Measurements from ENCODE around the gene SLC22A5. TPM values are rescaled to one million over a fixed set of nuclear protein-coding genes. Genes with fewer than 3 reads are reported as not detected.

The SLC22A5 gene
- total and polyA plus RNA-seq, 2 of the 8 experiments (the other 6 are each of a cell fraction or from before 2014, with no cell fraction given) = 4.0 to 9.0 TPM

DNA sequence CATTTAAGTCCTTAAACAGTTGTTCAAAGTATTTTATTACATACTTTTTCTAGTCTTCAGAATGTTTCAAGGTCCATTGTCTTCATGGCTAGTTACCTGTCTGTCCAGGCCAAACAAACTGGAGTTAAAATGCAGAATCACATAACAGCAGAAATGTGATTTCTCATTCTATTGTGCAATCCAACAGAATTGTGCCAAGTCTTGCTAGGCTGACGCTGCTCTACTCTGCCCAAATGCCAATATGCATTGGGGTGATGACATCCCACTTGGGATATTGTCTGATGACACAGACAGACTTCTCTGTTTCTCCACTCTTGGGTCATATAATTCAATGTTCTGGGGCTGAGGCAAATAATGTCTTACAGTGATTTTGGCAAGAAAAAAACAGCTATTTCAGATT, 5.2 kb upstream of the SLC22A5 start:
- Histone ChIP-seq H3K79me1 (ENCODE audit: low read depth, low read length) (no peaks in the 10 kb centered on the region; the same call in 1 of the 2 replicates), H2AFZ (ENCODE audit: low read length) (no peak overlapping the region), H3K18ac (ENCODE audit: extremely low read depth, low read length) (no peak overlapping the region), H2BK5ac (ENCODE audit: low read depth, low read length) (no peak overlapping the region), H3K23ac (ENCODE audit: insufficient read length) (no peak overlapping the region), H3K9ac (replicated peaks in 1 of 4; ENCODE audit: extremely low read depth in 1 of 4, low read depth in 3 of 4, low read length in 3 of 4) (no peak overlapping the region), H2BK12ac (ENCODE audit: low read depth, low read length) (no peak overlapping the region), H3K4me3 (ENCODE audit: extremely low read depth in 1 of 4, insufficient read depth in 2 of 4, low read depth in 3 of 4, low read length in 4 of 4) (no peak overlapping the region), H3K4me2 (ENCODE audit: insufficient read depth in 1 of 2, low read depth in 2 of 2, low read length in 2 of 2) (no peak overlapping the region), H2AK5ac (ENCODE audit: low read depth, low read length) (no peak overlapping the region), H4K20me1 (replicated peaks in 1 of 2; ENCODE audit: control insufficient read depth in 1 of 2, insufficient read depth in 2 of 2, low read length in 2 of 2) (no peaks in the 10 kb centered on the region), H3K4me1 (replicated peaks in 1 of 4; ENCODE audit: control insufficient read depth in 3 of 4, insufficient read depth in 4 of 4, low read length in 3 of 4) (no peaks in the 10 kb centered on the region), H3K27ac (ENCODE audit: low read depth, low read length) (no peak overlapping the region), H3K4ac (replicated peaks; ENCODE audit: insufficient read length, low read depth, low read length) (no peak overlapping the region), H4K8ac (ENCODE audit: extremely low read depth, insufficient read depth, low read length) (no peak overlapping the region), H2BK20ac (ENCODE audit: low read length) (no peak overlapping the region), H3K27me3 (replicated peaks in 1 of 4; ENCODE audit: control insufficient read depth in 3 of 4, extremely low read depth in 1 of 4, insufficient read depth in 3 of 4, low read length in 3 of 4) (no peaks in the 10 kb centered on the region), H2BK15ac (ENCODE audit: low read length) (no peak overlapping the region), H4K91ac (replicated peaks; ENCODE audit: insufficient read length, low read length) (no peak overlapping the region), H3K56ac (replicated peaks; ENCODE audit: insufficient read length, low read depth, low read length) (no peak overlapping the region), H4K5ac (ENCODE audit: insufficient read length, low read depth, low read length) (no peak overlapping the region), H3K23me2 (ENCODE audit: low read depth, low read length) (peaks cover 2% of the 10 kb centered on the region; the same call in 1 of the 2 replicates), H3K36me3 (ENCODE audit: control insufficient read depth in 2 of 4, insufficient read depth in 4 of 4, low read length in 3 of 4) (no peaks in the 10 kb centered on the region), H3K14ac (ENCODE audit: insufficient read length) (no peak overlapping the region), H2BK120ac (replicated peaks; ENCODE audit: low read depth, low read length) (no peak overlapping the region), H3K79me2 (ENCODE audit: control insufficient read depth in 1 of 2, insufficient read depth in 2 of 2, low read length in 2 of 2) (no peaks in the 10 kb centered on the region), H3K9me3 (ENCODE audit: insufficient read depth in 2 of 2, low read depth in 1 of 2, low read length in 1 of 2) (no peaks in the 10 kb centered on the region)
- ChIA-PET CTCF (ENCODE audit: partially characterized antibody) (no interaction called here), POLR2A (ENCODE audit: partially characterized antibody) (no interaction called here)
- 88% methylated on average over 1 of the region's 1 CpG; no CpG with 5 or more reads in 1 of the 2 experiments for WGBS, 2 experiments (ENCODE audit: extremely low coverage in 1 of 2, insufficient coverage in 1 of 2, insufficient read length in 1 of 2, insufficient replicate concordance in 2 of 2, low coverage in 1 of 2, low lambda C conversion rate in 2 of 2, missing lambda C conversion rate in 1 of 2)
- DNase-seq (ENCODE audit: low read depth in 1 of 2, low spot score in 2 of 2) (no peak), FAIRE-seq (no peak)
- TF ChIP-seq, protein P1, sequence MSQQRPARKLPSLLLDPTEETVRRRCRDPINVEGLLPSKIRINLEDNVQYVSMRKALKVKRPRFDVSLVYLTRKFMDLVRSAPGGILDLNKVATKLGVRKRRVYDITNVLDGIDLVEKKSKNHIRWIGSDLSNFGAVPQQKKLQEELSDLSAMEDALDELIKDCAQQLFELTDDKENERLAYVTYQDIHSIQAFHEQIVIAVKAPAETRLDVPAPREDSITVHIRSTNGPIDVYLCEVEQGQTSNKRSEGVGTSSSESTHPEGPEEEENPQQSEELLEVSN (IDR thresholded peaks at IDR 0.05) = no peak
- TF ChIP-seq FOSL1 (IDR thresholded peaks at IDR 0.05; ENCODE audit: insufficient read depth, low read depth, low read length) (no peak), SAP30 (IDR thresholded peaks at IDR 0.05; ENCODE audit: insufficient read depth, insufficient replicate concordance, low read length) (no peak), POLR2A (IDR thresholded peaks at IDR 0.05; ENCODE audit: control extremely low read depth in 1 of 2, low read depth in 2 of 2, low read length in 2 of 2) (no peak), JUND (IDR thresholded peaks at IDR 0.05; ENCODE audit: low read length) (no peak), RFX5 (IDR thresholded peaks at IDR 0.05; ENCODE audit: borderline replicate concordance, low read depth, low read length) (no peak)
- TF ChIP-seq, protein P2, sequence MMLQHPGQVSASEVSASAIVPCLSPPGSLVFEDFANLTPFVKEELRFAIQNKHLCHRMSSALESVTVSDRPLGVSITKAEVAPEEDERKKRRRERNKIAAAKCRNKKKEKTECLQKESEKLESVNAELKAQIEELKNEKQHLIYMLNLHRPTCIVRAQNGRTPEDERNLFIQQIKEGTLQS (IDR thresholded peaks at IDR 0.05; ENCODE audit: insufficient read depth, low read depth, low read length) = no peak
- TF ChIP-seq, protein P3, sequence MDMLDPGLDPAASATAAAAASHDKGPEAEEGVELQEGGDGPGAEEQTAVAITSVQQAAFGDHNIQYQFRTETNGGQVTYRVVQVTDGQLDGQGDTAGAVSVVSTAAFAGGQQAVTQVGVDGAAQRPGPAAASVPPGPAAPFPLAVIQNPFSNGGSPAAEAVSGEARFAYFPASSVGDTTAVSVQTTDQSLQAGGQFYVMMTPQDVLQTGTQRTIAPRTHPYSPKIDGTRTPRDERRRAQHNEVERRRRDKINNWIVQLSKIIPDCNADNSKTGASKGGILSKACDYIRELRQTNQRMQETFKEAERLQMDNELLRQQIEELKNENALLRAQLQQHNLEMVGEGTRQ (IDR thresholded peaks at IDR 0.05; ENCODE audit: low read length) = no peak

Data from H1 (cell line).